ENCODE results near the gene KAT6B.

The KAT6B gene

GRCh38 chr10:75076348-75076747 is 249.9 kb downstream of the KAT6B start:
- no peak for DNase-seq (ENCODE audit: low read depth)
- no peak for TF ChIP-seq CTCF (conservative IDR thresholded peaks at IDR 0.05; ENCODE audit: control insufficient read depth, insufficient read depth, low read depth, low read length)

GRCh38 chr10:75079436-75080083 is 253.2 kb downstream of the KAT6B start:
- DNase-seq (ENCODE audit: low read depth): no peak
- no peak for TF ChIP-seq CTCF (conservative IDR thresholded peaks at IDR 0.05; ENCODE audit: control insufficient read depth, insufficient read depth, low read depth, low read length)
- no peak overlapping the region for H3K4me3 ChIP-seq (ENCODE audit: control insufficient read depth, low read depth, low read length)

More at GRCh38 chr10:75076348-75076747, 249.9 kb downstream of the KAT6B start:
- H3K4me3 ChIP-seq (ENCODE audit: control insufficient read depth, low read depth, low read length): no peak overlapping the region

GRCh38 chr10:75080554-75080953 is 254.2 kb downstream of the KAT6B start:
- no peak overlapping the region for H3K4me3 ChIP-seq (ENCODE audit: control insufficient read depth, low read depth, low read length)
- TF ChIP-seq CTCF (conservative IDR thresholded peaks at IDR 0.05; ENCODE audit: control insufficient read depth, insufficient read depth, low read depth, low read length): no peak
- no peak for DNase-seq (ENCODE audit: low read depth)

GRCh38 chr10:75081379-75081778 is 255.0 kb downstream of the KAT6B start:
- no peak overlapping the region for H3K4me3 ChIP-seq (ENCODE audit: control insufficient read depth, low read depth, low read length)
- DNase-seq (ENCODE audit: low read depth): no peak
- TF ChIP-seq CTCF (conservative IDR thresholded peaks at IDR 0.05; ENCODE audit: control insufficient read depth, insufficient read depth, low read depth, low read length): no peak
